ENCODE measurements around the gene CACNA1C.

The CACNA1C gene

GRCh38 chr12:2052826-2053678, at the start of gene CACNA1C:
Gene CACNA1C, plus strand, starts transcription at chr12:2052987. Its CDS starts 576 bp downstream, at chr12:2053563.
- peak in 1 of 3 experiments; percentile 36 for DNase-seq (ENCODE audit: low read depth in 3 of 3)

GRCh38 chr12:2003676-2004112, 49.1 kb upstream of the CACNA1C start:
- no peak for DNase-seq (ENCODE audit: low read depth in 3 of 3)

- DNase-seq (ENCODE audit: low read depth in 3 of 3) = peak; percentile 85 to 95 (median 88)
These were observed 48.5 kb upstream of the CACNA1C start, which contains the start of gene DCP1B for GRCh38 chr12:2004113-2004929. Gene DCP1B, minus strand, starts transcription at chr12:2004457. Its CDS starts 26 bp downstream, at chr12:2004431.

GRCh38 chr12:2008677-2009076, 44.1 kb upstream of the CACNA1C start:
- DNase-seq (ENCODE audit: low read depth in 3 of 3) = no peak

GRCh38 chr12:2009623-2010022, 43.2 kb upstream of the CACNA1C start:
- no peak for DNase-seq (ENCODE audit: low read depth in 3 of 3)

- DNase-seq (ENCODE audit: low read depth in 3 of 3) = no peak
These were observed 40.9 kb upstream of the CACNA1C start for GRCh38 chr12:2011643-2012607.

- no peak for DNase-seq (ENCODE audit: low read depth in 3 of 3)
These were observed 39.7 kb upstream of the CACNA1C start for GRCh38 chr12:2013086-2013485.

- no peak for DNase-seq (ENCODE audit: low read depth in 3 of 3)
These were observed 39.1 kb upstream of the CACNA1C start for GRCh38 chr12:2013527-2014223.

- no peak for DNase-seq (ENCODE audit: low read depth in 3 of 3)
These were observed 38.6 kb upstream of the CACNA1C start for GRCh38 chr12:2014231-2014630.

GRCh38 chr12:2016862-2017545, 35.8 kb upstream of the CACNA1C start:
- no peak for DNase-seq (ENCODE audit: low read depth in 3 of 3)

- no peak for DNase-seq (ENCODE audit: low read depth in 3 of 3)
These were observed 35.0 kb upstream of the CACNA1C start for GRCh38 chr12:2017546-2018337.

GRCh38 chr12:2018391-2018790, 34.4 kb upstream of the CACNA1C start:
- DNase-seq (ENCODE audit: low read depth in 3 of 3) = no peak

- no peak for DNase-seq (ENCODE audit: low read depth in 3 of 3)
These were observed 33.7 kb upstream of the CACNA1C start for GRCh38 chr12:2019126-2019525.

GRCh38 chr12:2020511-2020910, 32.3 kb upstream of the CACNA1C start:
- DNase-seq (ENCODE audit: low read depth in 3 of 3) = no peak

GRCh38 chr12:2023365-2023764, 29.4 kb upstream of the CACNA1C start:
- no peak for DNase-seq (ENCODE audit: low read depth in 3 of 3)

- no peak for DNase-seq (ENCODE audit: low read depth in 3 of 3)
These were observed 25.4 kb upstream of the CACNA1C start for GRCh38 chr12:2027351-2027750.

- no peak for DNase-seq (ENCODE audit: low read depth in 3 of 3)
These were observed 22.9 kb upstream of the CACNA1C start for GRCh38 chr12:2029851-2030250.

GRCh38 chr12:2032506-2032905, 20.3 kb upstream of the CACNA1C start:
- no peak for DNase-seq (ENCODE audit: low read depth in 3 of 3)
